Cardiac fibroblast (primary cell): ENCODE results near the gene HOXD13.
A peak's percentile ranks its signal among the peaks of the same experiment; 100 is the strongest.

Source experiments
- DNase-seq, 2 donors: peaks; one replicate each; pipeline versions ENCODE4 v3.0.0 to v3.0.0-alpha.2; 2010; ENCODE audit warnings: low read depth in 2 of 2
- H3K4me3 ChIP-seq, 2 donors: replicated peaks in 1 of 2; 1 replicate in 1 of 2; 2 replicates in 1 of 2; pipeline ENCODE4 v1.5.1; 2011; ENCODE audit warnings: low read depth in 2 of 2, low read length in 2 of 2, mild to moderate bottlenecking in 2 of 2, moderate library complexity in 1 of 2
- TF ChIP-seq, protein P1 (sequence below): IDR thresholded peaks from one replicate; pipeline ENCODE4 v1.5.1; 2011; ENCODE audit warnings: low read depth, mild to moderate bottlenecking, low read length, inconsistent platforms

The HOXD13 gene

DNA sequence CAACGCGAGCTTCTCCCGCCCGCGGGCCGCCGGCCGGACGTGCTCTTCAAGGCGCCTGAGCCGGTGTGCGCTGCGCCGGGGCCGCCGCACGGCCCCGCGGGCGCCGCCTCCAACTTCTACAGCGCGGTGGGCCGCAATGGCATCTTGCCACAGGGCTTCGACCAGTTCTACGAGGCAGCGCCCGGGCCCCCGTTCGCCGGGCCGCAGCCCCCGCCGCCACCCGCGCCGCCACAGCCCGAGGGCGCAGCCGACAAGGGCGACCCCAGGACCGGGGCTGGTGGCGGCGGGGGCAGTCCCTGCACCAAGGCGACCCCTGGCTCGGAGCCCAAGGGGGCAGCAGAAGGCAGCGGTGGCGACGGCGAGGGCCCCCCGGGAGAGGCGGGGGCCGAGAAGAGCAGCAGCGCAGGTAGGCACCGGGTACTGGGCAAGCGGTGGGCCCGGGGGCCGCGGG lies 15.2 kb downstream of the HOXD13 start:
- no peak for DNase-seq
- TF ChIP-seq, protein P1, sequence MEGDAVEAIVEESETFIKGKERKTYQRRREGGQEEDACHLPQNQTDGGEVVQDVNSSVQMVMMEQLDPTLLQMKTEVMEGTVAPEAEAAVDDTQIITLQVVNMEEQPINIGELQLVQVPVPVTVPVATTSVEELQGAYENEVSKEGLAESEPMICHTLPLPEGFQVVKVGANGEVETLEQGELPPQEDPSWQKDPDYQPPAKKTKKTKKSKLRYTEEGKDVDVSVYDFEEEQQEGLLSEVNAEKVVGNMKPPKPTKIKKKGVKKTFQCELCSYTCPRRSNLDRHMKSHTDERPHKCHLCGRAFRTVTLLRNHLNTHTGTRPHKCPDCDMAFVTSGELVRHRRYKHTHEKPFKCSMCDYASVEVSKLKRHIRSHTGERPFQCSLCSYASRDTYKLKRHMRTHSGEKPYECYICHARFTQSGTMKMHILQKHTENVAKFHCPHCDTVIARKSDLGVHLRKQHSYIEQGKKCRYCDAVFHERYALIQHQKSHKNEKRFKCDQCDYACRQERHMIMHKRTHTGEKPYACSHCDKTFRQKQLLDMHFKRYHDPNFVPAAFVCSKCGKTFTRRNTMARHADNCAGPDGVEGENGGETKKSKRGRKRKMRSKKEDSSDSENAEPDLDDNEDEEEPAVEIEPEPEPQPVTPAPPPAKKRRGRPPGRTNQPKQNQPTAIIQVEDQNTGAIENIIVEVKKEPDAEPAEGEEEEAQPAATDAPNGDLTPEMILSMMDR = no peak
- H3K4me3 ChIP-seq = no peak overlapping the region

DNA sequence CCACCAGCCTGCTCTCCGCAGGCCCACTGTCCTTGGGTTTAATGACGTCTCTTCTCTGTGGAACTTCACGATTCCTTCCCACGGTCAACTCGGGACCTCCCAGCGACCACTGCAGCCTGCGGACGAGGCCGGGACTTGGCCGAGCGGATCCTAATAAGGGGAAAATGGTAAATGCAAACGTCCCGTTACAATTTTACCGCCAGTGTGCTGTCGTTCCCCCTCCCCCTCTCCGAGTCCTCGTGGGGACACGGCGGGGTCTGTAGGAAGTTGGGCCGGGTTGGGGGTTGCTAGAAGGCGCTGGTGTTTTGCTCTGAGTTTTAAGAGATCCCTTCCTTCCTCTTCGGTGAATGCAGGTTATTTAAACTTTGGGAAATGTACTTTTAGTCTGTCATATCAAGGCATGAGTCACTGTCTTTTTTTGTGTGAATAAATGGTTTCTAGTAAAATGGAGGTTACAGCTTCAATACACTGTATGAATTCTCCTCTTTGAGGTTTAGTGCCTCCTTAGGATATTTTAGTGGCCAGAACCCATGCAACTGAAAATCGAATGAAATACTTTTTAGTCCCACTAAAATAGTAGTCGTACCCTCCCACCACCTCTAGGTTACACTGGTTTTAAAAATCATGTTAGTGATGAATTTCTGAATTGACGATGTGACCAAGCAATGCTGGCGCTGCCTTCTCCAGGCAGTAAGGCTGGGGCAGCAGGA lies 16.8 kb downstream of the HOXD13 start:
- TF ChIP-seq, protein P1 = no peak
- DNase-seq = no peak
- H3K4me3 ChIP-seq = no peak overlapping the region

- no peak for DNase-seq
- TF ChIP-seq, protein P1 = no peak
- H3K4me3 ChIP-seq = no peak overlapping the region
These were observed 17.4 kb downstream of the HOXD13 start for GRCh38 chr2:176109946-176110345.

GRCh38 chr2:176110415-176111308 lies 18.1 kb downstream of the HOXD13 start:
- DNase-seq = no peak
- no peak overlapping the region for H3K4me3 ChIP-seq

GRCh38 chr2:176111309-176111663 lies 18.8 kb downstream of the HOXD13 start:
- DNase-seq = peak; percentile 36 to 47
- H3K4me3 ChIP-seq = no peak overlapping the region
- TF ChIP-seq, protein P1 = peak; percentile 57

More at GRCh38 chr2:176110415-176111308, 18.1 kb downstream of the HOXD13 start:
- TF ChIP-seq, protein P1 = no peak

- no peak for DNase-seq
- no peak overlapping the region for H3K4me3 ChIP-seq
- TF ChIP-seq, protein P1 = no peak
These were observed 19.4 kb downstream of the HOXD13 start for GRCh38 chr2:176111846-176112374.
